HG03354 (cell line): ENCODE results near the gene NSD1.

ENCODE experiments used
- ATAC-seq: cut with Tn5 transposase; IDR thresholded peaks from one replicate; pipeline ENCODE4 v1.9.1; 2021; ENCODE audit warnings: mild to moderate bottlenecking; ENCODE audit not compliant: unreplicated experiment, poor library complexity, severe bottlenecking

Gene NSD1

GRCh38 chr5:177314376-177315342 lies 181.1 kb downstream of the NSD1 start:
- no peak for ATAC-seq

GRCh38 chr5:177315411-177315810 lies 181.8 kb downstream of the NSD1 start:
- no peak for ATAC-seq

- no peak for ATAC-seq
Observed at GRCh38 chr5:177316005-177316404, 182.4 kb downstream of the NSD1 start.

- no peak for ATAC-seq
Observed at GRCh38 chr5:177317959-177318377, 184.4 kb downstream of the NSD1 start.

- no peak for ATAC-seq
Observed at GRCh38 chr5:177319913-177320588, 186.5 kb downstream of the NSD1 start.

GRCh38 chr5:177320879-177321278 lies 187.3 kb downstream of the NSD1 start:
- no peak for ATAC-seq

GRCh38 chr5:177325868-177326381 lies 192.4 kb downstream of the NSD1 start:
- ATAC-seq, result no peak

- ATAC-seq, result no peak
Observed at GRCh38 chr5:177327539-177328522, 194.3 kb downstream of the NSD1 start.

- no peak for ATAC-seq
Observed at GRCh38 chr5:177328545-177329231, 195.1 kb downstream of the NSD1 start.

GRCh38 chr5:177329883-177330282 lies 196.3 kb downstream of the NSD1 start:
- ATAC-seq, result no peak

- no peak for ATAC-seq
Observed at GRCh38 chr5:177330991-177331842, 197.6 kb downstream of the NSD1 start.

GRCh38 chr5:177332031-177332895 lies 198.7 kb downstream of the NSD1 start:
- no peak for ATAC-seq

- ATAC-seq, result no peak
Observed at GRCh38 chr5:177332896-177333260, 199.3 kb downstream of the NSD1 start.

GRCh38 chr5:177333420-177334154 lies 200.0 kb downstream of the NSD1 start:
- no peak for ATAC-seq

GRCh38 chr5:177334155-177334551 lies 200.6 kb downstream of the NSD1 start:
- ATAC-seq, result no peak

- no peak for ATAC-seq
Observed at GRCh38 chr5:177334781-177335700, 201.5 kb downstream of the NSD1 start.
